ENCODE data around the gene HS1BP3.

HS1BP3 gene

GRCh38 chr2:20693317-20693716, 42.4 kb upstream of the HS1BP3 start:
- Histone ChIP-seq H3K9ac (no peak overlapping the region), H3K27me3 (ENCODE audit: control insufficient read depth, insufficient read depth, low read length) (no peaks in the 10 kb centered on the region), H3K4me1 (no peaks in the 10 kb centered on the region), H3K4me2 (ENCODE audit: low read length) (no peak overlapping the region), H3K79me2 (no peaks in the 10 kb centered on the region), H3K36me3 (ENCODE audit: control insufficient read depth, insufficient read depth, low read length) (no peaks in the 10 kb centered on the region), H3K4me3 (ENCODE audit: low read depth, low read length) (no peak overlapping the region), H2AFZ (no peak overlapping the region), H3K27ac (no peak overlapping the region), H3K9me3 (ENCODE audit: control insufficient read depth, low read length) (no peaks in the 10 kb centered on the region)
- TF ChIP-seq CTCF (IDR thresholded peaks at IDR 0.05) = no peak

GRCh38 chr2:20692081-20692480, 41.2 kb upstream of the HS1BP3 start:
- no peak overlapping the region for H3K9ac ChIP-seq
- no peak overlapping the region for H2AFZ ChIP-seq
- H3K79me2 ChIP-seq = no peaks in the 10 kb centered on the region
- no peaks in the 10 kb centered on the region for H3K36me3 ChIP-seq (ENCODE audit: control insufficient read depth, insufficient read depth, low read length)
- no peaks in the 10 kb centered on the region for H3K9me3 ChIP-seq (ENCODE audit: control insufficient read depth, low read length)
- no peaks in the 10 kb centered on the region for H3K27me3 ChIP-seq (ENCODE audit: control insufficient read depth, insufficient read depth, low read length)
- no peak for TF ChIP-seq CTCF (IDR thresholded peaks at IDR 0.05)
- H3K4me1 ChIP-seq = no peaks in the 10 kb centered on the region
- no peak overlapping the region for H3K4me2 ChIP-seq (ENCODE audit: low read length)
- H3K27ac ChIP-seq = no peak overlapping the region
- no peak overlapping the region for H3K4me3 ChIP-seq (ENCODE audit: low read depth, low read length)

GRCh38 chr2:20691076-20691734, 40.3 kb upstream of the HS1BP3 start:
- no peak overlapping the region for H3K27ac ChIP-seq
- H3K4me2 ChIP-seq (ENCODE audit: low read length) = no peak overlapping the region
- no peaks in the 10 kb centered on the region for H3K36me3 ChIP-seq (ENCODE audit: control insufficient read depth, insufficient read depth, low read length)
- H3K9ac ChIP-seq = no peak overlapping the region
- no peaks in the 10 kb centered on the region for H3K79me2 ChIP-seq
- H3K4me1 ChIP-seq = no peaks in the 10 kb centered on the region
- H3K27me3 ChIP-seq (ENCODE audit: control insufficient read depth, insufficient read depth, low read length) = no peaks in the 10 kb centered on the region
- TF ChIP-seq CTCF (IDR thresholded peaks at IDR 0.05) = no peak
- H2AFZ ChIP-seq = no peak overlapping the region
- no peak overlapping the region for H3K4me3 ChIP-seq (ENCODE audit: low read depth, low read length)
- no peaks in the 10 kb centered on the region for H3K9me3 ChIP-seq (ENCODE audit: control insufficient read depth, low read length)

GRCh38 chr2:20689428-20690264, 38.7 kb upstream of the HS1BP3 start:
- no peaks in the 10 kb centered on the region for H3K4me1 ChIP-seq
- no peak overlapping the region for H3K4me3 ChIP-seq (ENCODE audit: low read depth, low read length)
- H3K4me2 ChIP-seq (ENCODE audit: low read length) = no peak overlapping the region
- H2AFZ ChIP-seq = no peak overlapping the region
- H3K27ac ChIP-seq = no peak overlapping the region
- no peaks in the 10 kb centered on the region for H3K36me3 ChIP-seq (ENCODE audit: control insufficient read depth, insufficient read depth, low read length)
- H3K79me2 ChIP-seq = no peaks in the 10 kb centered on the region
- no peak for TF ChIP-seq CTCF (IDR thresholded peaks at IDR 0.05)
- H3K27me3 ChIP-seq (ENCODE audit: control insufficient read depth, insufficient read depth, low read length) = no peaks in the 10 kb centered on the region
- no peaks in the 10 kb centered on the region for H3K9me3 ChIP-seq (ENCODE audit: control insufficient read depth, low read length)
- H3K9ac ChIP-seq = no peak overlapping the region
